C1 segment of cervical spinal cord (tissue), 14 donors: ENCODE data around the gene ASRGL1.
"Not testable (repeated sequence)": the region's sequence is repeated elsewhere in the genome, so short reads cannot be mapped to it uniquely, and the experiment has no call there.

ENCODE experiments used
- DNase-seq, 14 donors: peaks; one replicate each; lab custom pipeline; 2025; lab: John Stamatoyannopoulos, UW

ASRGL1 gene

DNA sequence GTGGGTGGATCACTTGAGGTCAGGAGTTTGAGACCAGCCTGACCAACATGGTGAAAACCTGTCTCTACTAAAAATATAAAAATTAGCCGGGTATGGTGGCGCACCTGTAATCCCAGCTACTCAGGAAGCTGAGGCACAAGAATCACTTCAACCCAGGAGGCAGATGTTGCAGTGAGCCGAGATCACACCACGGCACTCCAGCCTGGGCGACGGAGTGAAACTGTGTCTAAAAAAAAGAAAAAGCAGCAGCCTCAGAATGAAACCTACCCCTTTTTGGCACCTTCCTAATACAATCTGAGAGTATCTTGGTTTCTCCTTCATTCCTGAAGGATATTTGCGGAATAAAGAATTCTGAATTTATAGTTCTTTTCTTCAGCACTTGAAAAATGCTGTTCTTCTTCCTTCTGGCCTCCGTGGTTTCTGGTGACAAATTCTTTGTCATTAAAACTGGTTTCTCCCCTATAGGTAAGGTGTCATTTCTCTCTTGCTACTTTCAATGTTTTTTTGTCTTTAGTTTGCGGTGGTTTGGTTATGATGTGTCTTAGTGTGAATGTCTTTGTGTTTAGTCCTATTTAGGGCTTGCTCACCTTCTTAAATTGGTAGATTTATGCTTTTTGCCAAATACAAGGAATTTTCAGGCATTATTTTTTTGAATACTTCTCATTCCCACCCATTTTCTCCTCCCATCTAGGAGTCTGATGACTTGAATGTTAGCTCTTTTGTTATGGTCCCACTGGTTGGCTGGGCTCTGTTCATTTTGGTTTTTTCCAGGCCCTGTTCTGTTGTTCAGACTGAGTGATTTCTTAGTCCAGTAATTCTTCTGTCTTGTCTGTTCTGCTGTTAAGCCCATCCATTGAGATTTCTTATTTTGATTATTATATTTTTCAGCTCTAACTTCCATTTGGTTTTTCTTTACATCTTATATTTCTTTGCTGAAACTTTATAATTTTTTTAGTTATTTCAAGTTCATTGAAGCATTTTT, 15.4 kb downstream of the ASRGL1 start:
- DNase-seq, result no peak

DNA sequence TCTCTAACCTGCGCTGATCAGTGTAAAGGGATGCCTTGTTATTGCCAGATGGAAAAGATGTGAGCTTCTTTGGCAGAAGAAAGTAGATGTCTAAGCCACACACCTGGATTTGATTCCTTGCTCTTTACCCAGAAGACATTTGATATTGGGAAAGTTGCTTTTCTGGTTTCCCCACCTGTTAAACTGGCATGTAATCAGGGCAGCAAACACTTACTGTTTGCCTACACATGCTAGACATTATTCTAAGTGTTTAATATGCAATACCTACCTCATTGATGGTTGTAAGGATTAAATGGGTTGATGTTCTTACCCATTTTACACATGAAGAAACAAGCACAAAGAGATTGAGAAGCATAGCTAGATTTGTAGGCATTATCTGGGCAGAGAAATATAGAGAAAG, 16.6 kb downstream of the ASRGL1 start:
- DNase-seq, result no peak

DNA sequence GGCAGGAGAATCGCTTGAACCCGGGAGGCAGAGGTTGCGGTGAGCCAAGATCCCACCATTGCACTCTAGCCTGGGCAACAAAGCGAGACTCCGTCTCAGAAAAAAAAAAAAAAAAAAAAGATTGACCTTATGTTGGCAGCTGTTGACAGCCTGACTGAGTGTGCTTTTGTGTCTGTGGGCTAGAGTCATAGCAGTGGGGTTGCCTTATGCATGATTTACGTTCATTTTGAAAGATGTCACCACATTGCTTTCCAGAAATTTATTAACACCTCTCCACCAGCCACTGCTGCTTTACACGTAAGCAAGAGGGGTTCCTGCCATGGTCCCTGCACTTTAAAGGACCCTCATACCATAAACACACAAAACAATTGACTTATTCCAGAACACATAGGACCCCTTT, 21.0 kb downstream of the ASRGL1 start:
- DNase-seq, result no peak

DNA sequence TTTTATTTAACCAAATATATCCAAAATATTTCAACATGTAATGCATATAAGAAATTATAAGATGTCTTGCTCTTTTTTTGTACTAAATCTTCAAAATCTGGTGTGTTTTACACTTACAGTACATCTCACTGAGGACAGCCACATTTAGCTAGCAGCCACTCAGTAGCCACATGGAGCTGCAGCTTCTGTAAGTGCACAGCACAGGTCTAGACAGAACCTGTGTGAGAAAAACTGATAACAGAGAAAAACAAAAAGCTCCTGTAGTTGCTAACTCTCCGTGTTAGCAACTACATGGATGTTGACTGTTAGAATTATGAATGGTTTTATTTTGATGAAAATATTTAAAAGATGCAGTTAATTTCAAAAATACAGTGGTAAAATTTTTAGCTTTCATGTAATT, 22.2 kb downstream of the ASRGL1 start:
- DNase-seq, result no peak

DNA sequence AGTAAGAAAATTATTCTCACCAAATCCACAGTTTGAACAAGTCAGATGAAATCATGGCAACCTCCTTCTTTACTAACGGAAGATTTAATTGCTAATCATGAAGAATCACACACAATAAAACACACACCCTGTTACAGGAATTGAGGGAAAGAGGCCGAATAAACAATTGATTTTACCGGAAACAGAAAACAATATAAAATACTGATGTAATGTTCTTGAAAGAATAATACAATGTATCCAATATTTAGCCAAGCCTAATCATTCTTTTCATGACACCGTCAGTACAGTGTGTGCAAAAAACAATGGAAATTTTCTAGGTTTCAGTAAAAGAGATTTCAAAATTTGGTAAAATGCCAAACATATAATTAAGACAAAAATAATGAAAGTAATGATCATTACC, 23.4 kb downstream of the ASRGL1 start:
- DNase-seq, result no peak

DNA sequence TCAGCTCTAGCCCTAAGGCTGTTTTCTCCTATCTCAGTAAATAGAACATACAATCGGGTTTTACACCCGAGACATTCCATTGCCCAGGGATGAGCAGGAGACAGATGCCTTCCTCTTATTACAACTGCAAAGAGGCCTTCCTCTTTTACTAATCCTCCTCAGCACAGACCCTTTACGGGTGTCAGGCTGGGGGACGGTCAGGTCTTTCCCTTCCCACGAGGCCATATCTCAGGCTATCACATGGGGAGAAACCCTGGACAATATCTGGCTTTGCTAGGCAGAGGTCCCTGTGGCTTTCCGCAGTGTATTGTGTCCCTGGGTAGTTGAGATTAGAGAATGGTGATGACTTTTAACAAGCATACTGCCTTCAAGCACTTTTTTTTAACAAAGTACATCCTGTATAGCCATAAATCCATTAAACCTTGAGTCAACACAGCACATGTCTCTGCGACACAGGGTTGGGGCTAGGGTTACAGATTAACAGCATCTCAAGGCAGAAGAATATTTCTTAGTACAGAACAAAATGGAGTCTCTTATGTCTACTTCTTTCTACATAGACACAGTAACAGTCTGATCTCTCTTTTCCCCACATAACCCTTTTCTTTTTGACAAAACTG, 31.7 kb downstream of the ASRGL1 start:
- not testable (repeated sequence) for DNase-seq

DNA sequence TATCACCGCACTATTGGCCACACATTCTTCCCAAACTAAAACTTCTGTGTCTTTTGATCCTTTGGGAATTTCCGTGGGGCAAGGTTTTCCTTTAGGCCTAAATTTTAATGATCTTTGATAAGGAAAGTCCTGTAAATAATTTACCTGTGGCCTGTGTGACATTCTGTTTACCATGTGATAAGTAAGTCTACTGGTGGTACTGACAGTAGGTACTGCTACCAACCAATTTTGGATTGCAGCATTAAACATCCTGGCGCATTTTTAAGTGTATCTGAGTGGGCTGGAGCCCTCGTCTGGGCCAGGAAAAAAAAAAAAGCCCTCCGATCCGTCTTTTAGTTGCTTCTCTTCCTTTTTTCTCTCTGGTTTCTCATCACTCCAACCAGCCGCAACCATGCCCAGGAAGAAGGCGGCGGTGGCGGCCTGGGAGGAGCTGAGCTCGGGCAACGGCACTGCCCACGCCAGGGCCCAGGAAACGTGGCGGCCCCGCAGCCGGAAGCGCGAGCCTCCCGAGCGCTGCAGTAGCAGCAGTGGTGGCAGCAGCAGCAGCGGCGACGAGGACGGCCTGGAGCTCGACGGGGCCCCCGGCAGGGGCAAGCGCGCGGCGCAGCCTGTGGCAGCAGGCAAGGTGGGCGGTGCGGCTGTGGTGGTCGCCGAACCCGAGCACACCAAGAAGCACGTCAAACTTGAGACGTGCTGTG, 33.6 kb downstream of the ASRGL1 start:
- no peak for DNase-seq

DNA sequence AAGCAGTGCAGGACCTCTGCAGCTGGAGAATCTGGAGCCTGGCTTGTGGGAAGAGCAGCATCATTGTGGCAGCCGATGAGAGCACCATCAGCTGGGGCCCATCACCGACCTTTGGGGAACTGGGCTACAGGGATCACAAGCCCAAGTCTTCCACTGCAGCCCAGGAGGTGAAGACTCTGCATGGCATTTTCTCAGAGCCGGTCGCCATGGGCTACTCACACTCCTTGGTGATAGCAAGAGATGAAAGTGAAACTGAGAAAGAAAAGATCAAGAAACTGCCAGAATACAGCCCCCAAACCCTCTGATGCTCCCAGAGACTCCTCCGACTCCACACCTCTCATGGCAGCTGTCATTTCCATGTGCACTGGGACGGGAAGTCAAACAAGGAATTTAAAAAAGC, 35.6 kb downstream of the ASRGL1 start:
- DNase-seq, result no peak

DNA sequence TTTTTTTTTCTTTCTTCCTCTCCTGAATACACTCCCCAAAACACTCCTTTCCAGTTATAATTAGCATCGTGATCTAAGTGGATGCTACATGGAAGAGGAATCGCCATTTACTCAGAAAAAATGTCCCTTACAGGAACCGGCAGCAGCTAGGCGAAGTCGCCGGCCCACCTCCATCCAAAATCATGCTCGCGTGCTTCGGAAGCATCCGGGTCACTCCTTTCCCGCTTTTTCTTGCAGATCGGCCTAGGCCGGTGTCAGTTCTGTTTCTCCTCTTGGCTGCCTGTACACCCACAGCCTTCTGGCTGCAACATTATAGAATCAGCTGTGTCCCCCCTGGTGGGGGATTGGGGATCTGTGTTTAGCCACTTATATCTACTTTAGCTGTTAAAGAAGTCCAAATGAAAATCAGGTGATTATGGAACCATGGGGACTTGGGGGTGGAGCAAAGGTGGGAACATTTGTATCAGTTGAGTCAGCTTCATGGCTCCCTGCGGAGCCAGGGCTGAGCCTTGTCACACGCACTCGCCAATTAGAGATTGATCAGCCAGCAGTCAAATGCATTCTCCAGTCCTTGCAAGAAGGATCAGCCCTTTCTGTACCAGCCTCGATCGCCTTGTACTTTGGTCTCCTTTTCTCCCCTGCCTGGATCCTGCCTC, 36.3 kb downstream of the ASRGL1 start:
- no peak for DNase-seq

DNA sequence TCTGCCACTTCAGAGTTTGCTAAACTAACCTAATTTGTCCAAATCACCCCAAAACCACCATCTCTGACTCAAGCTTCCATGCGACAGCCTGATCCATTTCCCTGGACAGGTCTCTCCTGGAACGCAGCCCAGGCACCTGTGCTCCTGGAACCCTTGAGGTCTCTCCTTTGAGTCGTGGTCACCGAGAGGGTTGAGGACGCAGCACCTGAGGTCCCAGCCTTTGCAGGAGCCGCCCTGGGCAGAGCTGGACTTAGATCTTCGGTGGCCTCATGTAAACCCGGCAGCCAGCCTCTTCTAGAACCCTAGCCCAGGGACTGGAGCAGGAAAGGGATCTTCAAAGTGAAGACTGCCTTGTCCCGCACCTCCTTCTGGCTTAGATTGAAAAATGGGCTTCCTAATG, 37.6 kb downstream of the ASRGL1 start:
- no peak for DNase-seq

DNA sequence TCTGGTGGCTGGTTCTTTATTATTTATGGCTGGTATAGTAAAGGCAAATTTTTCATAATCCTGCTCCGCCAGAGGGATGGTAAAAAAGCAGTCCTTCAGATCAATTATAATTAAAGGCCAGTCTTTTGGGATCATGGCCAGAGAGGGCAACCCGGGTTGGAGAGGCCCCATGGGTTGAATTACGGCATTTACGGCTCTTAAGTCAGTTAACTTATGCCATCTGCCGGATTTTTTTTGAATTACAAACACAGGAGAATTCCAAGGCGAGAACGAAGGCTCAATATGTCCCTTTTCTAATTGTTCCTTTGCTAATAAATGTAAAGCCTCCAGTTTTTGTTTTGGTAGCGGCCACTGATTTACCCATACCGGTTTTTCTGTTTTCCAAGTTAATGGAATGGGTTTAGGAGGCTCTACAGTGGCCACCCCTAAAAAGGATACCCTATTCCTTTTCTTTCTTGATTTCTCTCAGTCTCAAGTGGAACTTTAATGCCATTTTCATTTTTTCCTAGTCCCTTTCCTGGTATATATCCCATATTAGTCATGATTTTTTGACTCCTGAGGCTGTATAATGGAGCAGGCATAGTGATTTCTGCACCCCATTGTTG, 41.3 kb downstream of the ASRGL1 start:
- peak in 2 of 14 donors; percentile 19 to 26 for DNase-seq

DNA sequence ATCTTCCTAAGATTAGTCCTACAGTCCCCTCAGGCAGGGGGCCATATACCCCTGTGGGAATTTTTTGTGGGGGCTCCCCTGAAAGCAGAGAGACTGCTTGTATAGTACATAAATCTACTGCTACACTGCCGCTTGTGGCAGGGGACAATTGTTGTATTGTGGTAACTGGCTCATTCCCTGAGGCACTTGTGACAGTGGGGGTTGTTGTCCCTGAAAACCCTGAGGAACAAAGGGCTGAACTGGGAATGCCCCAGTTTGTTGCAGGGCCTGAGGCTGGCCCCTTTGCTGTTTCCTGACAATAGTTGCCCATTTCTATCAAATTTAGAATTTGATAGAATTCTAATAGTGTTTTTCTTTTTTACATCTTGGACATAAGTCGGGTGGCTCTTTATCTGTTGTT, 42.3 kb downstream of the ASRGL1 start:
- DNase-seq, result peak in 9 of 14 donors; percentile 29 to 59 (median 38)

DNA sequence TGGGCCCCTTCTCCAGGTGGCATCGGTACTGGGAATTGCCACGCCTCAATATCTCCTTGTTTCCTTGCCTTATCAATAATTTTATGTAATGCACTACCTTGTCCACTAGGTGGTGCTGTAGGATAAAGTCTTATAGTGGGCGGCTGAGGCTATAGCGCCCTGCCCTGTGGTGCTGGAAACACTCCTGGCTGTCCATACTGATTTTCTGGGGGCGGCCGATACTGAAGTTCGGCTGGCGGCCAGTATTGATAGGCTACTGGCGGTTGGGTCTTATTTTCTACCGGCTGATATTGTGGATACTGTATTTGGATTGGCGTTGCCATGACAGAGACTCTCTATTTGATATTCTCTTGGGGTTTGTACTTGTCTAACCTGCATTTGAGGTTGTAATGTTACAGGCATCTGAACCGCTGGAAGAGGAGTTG, 43.6 kb downstream of the ASRGL1 start:
- DNase-seq, result peak in 8 of 14 donors; percentile 6 to 69 (median 26)

DNA sequence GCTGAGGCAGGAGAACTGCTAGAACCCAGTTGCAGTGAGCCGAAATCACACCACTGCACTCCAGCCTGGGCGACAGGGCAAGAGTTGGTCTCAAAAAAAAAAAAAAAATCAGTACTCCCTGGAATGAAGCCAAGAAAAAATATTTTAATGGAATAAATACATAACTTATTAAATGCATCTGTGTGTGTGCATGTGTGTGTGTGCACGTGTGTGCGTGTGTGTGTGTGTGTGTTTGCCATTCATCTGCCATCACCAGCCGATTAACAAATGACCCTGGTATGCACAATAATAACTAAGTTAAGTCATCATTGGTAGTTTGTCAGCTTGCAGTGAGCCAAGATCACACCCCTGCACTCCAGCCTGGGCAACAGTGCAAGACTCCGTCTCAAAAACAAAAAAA, 46.6 kb downstream of the ASRGL1 start:
- DNase-seq, result no peak

DNA sequence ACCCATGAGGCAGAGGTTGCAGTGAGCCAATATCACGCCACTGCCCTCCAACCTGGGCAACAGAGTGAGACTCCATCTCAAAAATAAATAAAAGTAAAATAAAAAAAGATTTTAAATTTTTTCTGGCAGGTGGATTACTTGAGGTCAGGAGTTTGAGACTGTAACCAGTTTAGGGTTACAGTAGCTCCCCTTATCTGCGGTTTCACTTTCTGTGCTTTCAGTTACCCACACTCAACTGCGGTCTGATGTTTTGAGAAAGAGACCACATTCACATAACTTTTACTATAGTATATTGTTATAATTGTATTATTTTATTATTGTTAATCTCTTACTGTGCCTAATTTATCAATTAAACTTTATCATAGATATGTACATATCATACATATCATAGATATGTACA, 48.8 kb downstream of the ASRGL1 start:
- DNase-seq, result not testable (repeated sequence)

DNA sequence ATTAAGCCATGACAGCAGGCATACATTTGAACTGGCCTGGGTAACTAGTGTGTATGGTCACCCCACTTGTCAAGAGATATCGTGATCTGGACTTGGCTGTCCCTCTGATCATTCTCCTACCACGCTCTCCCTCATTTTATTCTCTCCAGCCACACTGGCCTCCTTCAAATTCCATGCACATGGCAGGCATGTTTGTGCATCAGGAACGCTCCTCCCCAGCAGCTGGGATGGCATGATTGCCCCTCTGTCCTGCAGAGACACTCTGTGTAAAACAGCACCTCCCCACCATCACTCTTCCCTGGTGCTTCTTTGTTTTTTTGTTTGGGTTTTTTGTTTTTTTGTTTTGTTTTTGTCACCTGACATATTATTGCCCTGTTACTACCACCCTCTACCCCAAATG, 50.1 kb downstream of the ASRGL1 start:
- DNase-seq, result no peak

DNA sequence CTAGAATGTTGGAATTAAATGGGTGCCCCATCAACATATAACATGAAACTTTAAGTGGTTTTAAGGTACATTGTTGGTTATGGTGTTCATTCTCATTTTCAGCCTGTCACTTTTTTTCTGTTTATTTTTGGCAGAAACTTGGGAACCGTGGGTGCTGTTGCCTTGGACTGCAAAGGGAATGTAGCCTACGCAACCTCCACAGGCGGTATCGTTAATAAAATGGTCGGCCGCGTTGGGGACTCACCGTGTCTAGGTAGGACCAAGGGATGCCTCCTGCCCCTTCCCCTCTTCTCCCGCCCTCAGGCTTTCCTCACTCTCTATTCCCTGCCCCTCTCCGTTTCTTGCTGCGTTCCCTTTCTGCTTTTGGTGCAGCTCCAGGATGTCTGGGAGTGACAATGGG, 51.8 kb downstream of the ASRGL1 start:
- no peak for DNase-seq

DNA sequence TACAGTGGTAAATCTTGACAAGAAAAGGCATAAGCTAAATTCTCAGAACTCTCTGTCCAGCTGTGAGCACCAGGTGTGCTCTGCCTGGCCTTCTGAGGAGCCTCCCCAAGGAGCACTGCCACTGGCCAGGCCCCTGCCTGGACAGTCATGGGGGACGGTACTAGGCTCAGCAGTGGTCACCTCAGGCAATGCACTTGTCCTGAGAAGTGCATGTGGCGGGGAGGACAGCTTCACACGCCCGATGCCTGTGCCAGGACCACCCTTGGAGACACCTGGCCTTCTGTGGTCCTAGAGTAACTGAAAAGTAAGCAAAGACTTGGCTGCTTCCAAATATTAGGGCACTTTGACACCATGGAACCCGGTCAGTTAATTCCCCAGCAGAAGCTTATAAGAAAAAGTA, 53.0 kb downstream of the ASRGL1 start:
- no peak for DNase-seq

DNA sequence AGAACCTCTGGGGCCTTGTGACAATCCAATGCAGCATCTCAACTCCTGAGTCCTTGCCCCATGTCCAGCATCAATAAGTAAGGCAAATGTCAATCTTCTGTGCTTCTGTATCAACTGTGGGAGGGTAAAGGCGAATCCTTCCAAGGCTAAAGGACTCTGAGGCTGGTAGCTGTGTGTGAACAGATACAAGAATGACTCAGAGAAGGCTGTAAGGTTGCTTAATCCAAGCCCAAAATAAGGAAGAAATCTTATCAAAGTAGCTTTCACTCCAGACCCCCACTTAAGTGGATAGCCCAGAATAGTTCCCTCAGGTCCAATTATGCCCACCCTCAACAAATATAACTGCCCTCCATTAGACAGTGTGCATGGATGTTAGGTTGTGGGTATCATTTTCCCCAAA, 53.5 kb downstream of the ASRGL1 start:
- no peak for DNase-seq

DNA sequence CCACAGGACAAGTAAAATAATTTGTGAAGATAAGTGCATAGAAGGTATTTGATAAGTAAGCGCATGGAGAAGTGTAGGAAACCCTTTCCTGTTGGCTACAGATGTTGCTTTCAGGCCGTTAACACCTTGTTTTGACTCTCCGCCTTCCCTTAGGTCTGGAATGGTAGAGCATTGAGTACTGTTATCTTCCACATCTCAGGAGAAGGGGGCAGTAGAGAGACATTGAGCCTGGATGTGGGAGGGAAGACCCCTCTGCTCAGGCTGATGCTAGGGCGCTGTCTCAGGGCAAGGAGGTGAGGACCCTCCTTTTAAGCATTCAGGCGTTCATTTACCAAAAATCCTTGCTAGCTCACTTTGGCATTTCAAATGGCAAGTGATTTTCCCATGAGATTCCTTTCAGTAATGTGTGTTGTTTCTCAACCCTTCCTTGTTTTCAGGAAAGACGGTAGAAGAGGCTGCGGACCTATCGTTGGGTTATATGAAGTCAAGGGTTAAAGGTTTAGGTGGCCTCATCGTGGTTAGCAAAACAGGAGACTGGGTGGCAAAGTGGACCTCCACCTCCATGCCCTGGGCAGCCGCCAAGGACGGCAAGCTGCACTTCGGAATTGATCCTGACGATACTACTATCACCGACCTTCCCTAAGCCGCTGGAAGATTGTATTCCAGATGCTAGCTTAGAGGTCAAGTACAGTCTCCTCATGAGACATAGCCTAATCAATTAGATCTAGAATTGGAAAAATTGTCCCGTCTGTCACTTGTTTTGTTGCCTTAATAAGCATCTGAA, 54.6 kb downstream of the ASRGL1 start:
- no peak for DNase-seq

DNA sequence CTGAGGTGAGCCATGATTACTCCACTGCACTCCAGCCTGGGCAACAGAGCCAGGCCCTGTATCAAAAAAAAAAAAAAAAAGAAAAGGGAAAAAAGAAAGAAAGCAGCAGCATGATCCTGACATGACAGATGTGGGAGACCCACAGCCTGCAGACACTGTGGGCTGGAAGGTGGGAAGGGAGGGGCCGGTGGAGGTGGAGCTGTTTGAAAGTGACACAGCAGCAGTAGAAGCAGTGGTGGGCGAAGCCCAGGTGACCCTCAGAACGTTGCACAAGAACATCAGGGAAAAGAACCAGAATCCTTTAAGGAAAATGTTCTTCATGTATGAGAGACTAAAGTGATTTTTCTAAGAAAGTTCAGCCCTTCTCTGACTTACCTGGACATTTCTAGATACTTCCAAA, 55.3 kb downstream of the ASRGL1 start:
- no peak for DNase-seq
